ENCODE results near the gene PRRC2A. TPM values are rescaled to one million over a fixed set of nuclear protein-coding genes. Genes with fewer than 3 reads are reported as not detected.

PRRC2A gene
- total RNA-seq, 1 donor from 2014 or later = 30.6 TPM

DNA sequence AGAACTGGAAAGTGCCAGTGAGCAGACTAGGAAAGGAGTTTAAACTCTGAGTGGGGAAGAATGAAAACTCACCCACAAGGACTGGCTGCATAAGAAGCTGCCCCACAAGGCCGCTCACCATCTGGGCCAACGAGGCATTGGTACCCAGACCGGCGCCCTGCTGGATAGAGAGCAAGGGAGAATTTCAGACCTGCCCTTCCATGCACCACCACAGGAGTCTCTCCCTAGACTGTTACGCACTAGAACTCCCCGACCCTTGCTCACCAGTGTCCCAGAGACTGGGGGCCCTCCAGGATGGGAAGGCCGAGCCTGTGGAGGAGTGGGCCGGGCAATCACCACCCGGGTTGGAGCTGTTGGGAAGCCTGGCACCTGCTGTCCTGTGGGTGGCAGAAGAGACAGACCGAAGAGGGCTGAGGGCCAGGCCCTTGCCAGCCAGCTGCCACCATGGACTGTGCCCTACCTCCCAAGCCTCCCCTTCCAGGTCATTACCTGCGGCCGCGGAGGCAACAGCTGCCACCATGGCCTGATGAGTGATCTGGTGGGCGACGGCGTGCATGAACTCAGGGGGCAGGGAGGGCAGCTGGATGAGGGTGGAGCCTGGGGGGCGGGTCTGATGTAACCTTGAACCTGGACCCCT is 23.4 kb downstream of the PRRC2A start:
- DNase-seq (ENCODE audit: low spot score in 2 of 2) = no peak
- FAIRE-seq = no peak

DNA sequence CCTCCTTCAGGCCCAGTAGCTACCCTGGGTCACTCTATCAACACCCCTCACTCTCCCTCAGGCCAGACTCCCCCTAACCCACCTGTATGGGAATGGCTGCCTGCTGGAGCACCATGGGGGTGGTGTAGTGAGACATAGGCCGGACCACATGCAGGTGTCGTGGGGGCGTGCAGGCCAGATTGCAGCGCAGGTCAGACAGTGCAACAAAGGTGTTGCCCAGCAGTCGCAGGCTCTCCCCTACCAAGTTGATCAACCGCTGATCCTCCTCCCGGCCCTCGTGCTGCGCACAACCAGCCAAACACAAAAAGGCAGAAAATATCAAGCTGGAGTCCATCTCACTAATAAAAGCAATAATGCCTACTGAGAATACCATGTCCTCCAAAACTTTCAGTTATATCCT is 24.8 kb downstream of the PRRC2A start:
- no peak for FAIRE-seq

DNA sequence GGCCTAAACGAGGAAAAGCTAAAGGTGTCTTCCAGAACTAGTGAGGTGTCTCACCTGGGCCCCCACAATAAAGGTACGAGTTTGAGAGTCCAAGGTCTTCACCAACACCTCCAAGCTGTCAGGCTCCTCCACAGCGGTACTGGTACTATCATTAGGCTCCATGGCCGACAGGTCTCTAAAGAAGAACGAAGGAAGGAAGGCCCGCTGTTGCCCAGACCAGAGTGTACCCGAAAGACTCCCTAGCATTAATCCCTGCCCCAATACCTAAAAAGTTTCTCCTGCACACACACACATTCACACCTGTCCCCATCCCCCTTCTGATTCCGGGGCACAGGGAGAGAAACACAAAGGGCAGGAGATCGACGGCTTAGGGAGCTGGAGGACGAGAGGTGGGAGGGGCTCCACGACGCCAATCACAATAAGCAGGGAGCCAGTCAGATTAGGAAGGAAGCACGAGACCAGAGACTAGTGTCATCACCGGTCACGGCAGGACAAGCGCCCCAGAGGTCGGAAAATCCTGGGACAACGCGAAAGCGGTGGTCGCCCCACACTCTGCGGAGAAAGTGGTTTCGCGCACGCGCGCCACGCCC is 31.2 kb downstream of the PRRC2A start:
- peak; percentile 66 to 80 for DNase-seq (ENCODE audit: low spot score in 2 of 2)
- no peak for FAIRE-seq

More for the DNA sequence above, 24.8 kb downstream of the PRRC2A start:
- DNase-seq (ENCODE audit: low spot score in 2 of 2) = no peak

DNA sequence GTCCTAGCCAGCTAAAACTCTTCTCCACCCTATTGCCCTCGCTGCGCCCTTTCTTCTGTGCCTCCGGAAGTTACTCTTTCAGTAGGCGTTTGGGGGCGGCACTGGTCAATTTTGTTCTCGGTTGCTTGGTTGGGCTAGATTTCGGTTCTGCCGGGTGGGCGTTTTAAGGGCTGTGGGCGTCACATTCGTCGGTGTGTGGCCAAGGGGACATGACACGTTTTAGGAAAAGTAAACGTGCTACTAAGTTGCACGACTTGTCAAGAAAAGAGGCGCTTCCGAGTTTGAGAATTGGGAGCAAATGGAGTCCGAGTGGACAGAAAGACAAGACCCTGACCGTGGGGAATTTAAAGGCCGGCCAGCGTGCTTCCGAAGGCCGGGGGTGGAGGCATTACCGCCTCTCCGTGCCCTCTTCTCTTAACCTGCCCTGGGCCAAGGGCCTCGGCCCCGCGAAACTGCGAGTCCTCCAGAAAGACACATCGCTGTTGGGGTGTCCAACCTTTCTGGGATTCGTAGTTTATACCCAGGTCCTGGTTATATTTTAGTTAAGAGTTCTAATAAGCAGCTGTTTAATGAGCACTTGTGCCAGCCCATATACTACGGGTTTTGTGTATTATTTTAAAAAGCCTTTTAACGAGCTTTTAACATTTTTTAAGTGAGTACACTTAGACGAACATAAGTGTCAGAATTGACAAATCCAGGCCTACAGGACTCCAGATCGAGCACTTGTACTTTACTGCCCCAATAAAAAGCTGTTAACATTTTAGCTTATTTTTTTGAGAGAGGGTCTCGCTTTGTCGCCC is 32.6 kb downstream of the PRRC2A start:
- DNase-seq (ENCODE audit: low spot score in 2 of 2) = peak; percentile 88 to 90
- FAIRE-seq = no peak

DNA sequence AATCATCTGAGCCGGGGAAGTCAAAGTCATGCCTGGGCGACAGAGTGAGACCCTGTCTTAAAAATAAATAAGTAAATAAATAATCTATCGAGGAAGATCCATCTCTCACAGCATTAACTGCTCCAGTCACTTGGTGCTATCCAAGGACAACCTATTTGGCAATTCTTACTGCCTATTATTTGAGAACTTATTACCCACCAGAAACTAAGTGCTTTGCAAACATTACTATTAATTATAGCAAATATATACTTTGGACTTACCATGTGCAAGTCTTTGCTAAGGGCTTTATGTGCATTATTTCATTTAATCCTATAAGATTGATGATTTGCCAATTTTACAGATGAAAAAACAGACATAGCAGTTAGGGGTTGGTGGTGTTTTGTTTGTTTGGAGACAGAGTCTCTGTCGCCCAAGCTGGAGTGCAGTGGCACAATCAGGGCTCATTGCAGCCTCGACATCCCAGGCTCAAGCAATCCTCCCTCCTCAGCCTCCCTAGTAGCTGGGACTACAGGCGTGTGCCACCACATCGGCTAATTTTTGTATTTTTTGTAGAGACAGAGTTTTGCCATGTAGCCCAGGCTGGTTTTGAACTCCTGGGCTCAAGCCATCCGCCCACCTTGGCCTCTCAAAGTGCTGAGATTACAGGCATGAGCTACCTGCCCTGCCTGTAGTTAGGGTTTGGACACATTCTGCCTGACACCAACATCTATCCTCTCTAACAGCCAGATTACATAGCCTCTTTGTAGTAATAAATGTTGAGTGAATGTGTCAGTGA is 34.2 kb downstream of the PRRC2A start:
- FAIRE-seq (no peak), DNase-seq (ENCODE audit: low spot score in 2 of 2) (no peak)

DNA sequence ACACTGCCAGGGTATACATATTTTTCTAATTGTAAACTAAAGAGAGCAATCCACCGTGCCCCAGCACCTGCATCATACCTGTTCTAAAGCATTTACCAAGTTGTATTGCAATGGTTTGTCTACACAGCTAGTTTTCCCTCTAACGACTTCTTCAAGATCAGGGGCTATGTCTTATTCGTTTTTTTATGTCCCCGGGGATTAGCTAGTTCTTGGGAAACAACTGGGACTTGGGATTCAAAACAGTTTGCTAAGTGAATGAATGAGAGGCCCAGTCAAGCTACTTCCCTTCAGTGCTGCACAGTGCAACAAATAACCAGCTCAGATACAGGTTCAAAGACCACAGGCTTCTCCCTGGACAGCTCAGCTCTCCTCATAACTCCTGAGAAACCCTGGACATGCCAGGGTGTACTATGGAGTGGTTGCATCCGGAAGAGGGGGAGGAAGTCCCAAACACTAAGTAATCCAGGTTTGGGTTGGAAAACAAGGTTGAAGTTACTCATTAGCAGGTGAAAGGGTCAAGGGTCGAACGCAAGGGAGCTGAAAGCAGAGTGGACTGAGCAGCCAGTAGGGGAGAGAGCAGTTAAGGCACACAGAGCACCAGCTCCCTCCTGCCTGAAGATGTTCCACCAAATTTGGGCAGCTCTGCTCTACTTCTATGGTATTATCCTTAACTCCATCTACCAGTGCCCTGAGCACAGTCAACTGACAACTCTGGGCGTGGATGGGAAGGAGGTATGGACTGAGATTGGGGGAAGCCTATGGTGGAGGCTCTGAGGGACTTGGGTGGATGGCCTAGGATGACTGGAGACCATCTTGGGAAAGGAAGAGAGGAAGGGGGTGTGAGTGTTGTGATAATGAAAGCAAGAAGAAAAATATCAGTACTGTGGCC is 35.1 kb downstream of the PRRC2A start, which contains the start of gene APOM:
APOM (plus strand) TSS at position 546 of the 889 bp plus-strand sequence; CDS start at position 619, 73 bp downstream.
- DNase-seq (ENCODE audit: low spot score in 2 of 2) = no peak
- no peak for FAIRE-seq

DNA sequence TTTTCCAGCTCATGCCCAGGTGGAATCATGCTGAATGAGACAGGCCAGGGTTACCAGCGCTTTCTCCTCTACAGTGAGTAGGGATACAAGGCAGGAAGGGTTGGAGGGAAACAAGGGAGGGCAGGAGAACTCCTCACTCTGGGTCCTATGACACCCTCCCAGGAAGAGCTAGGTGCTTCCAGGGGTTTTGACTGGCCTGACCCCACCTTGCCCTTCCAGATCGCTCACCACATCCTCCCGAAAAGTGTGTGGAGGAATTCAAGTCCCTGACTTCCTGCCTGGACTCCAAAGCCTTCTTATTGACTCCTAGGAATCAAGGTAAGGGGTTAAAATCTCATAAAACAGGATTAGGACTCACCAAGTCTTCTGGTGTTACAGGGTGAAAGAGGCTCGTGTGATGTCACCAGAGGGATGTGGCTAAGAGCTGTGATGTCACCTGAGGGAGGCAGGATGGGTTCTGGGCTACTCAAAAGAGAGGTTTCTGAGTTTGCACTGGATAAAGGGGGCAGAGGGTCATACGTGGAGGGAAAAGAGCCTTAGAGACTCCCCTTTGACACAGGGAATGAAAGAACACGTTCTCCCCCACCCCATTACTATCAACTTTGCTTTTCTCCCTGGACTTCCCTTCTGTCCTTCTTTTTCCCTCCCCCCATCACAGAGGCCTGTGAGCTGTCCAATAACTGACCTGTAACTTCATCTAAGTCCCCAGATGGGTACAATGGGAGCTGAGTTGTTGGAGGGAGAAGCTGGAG is 37.1 kb downstream of the PRRC2A start:
- DNase-seq (ENCODE audit: low spot score in 2 of 2) (no peak), FAIRE-seq (no peak)

DNA sequence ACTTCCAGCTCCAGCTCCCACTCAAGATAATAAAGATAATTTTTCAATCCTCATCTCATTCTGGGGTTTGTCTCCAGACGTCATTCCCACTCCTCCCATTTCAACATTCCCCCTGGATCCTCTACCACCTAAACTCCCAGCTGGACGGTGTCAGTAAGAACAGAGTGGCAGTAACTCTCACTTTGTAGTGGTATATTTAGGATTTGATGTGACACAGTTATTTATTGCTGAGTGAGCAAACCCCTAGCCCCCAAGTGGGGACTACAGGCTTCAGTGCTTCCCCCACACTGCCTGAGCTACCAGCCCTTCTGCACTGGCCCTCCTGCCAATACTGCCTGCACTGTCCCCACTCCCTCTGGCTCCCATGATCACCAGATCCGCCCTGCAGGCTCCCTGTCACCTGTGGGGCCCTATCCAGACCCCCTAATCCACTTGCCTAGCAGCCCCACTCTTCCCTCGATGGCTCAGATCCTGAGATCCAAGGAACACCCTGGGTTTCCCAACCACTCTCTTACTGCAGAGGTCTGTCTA is 37.7 kb downstream of the PRRC2A start:
- DNase-seq (ENCODE audit: low spot score in 2 of 2) (no peak), FAIRE-seq (no peak)

DNA sequence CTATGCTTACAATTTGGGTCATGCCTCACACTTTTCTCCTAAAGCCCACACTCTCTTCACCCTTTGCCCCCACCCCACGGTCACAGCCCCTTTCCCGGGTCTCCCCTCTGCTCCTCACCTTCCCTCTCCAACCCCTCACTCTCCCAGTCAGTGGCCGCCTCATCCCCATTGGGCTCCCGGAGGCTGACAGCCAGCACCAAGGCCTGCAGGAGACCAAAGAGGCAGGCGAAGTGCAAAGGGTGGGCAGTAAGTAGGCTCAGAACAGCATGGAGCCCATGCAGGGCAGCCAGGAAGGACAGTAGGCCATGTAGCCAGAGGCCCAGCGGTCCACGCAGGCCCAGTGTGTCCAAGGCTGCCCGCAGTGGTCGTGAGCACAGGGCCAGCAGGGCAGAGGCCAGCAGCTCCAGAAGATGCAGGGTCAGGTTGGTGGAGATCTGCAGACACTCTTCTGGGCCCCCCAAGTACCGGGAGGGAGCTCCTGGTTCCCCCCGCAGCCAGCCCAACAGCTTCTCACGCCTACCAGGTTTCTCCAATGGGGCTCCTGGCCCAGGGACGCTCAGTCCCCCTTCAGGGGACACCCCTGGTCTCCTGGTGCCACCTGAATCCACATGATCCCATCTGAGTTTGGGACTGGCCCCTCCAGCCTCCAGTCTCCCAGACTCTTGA is 38.6 kb downstream of the PRRC2A start:
- DNase-seq (ENCODE audit: low spot score in 2 of 2) (no peak), FAIRE-seq (no peak)

DNA sequence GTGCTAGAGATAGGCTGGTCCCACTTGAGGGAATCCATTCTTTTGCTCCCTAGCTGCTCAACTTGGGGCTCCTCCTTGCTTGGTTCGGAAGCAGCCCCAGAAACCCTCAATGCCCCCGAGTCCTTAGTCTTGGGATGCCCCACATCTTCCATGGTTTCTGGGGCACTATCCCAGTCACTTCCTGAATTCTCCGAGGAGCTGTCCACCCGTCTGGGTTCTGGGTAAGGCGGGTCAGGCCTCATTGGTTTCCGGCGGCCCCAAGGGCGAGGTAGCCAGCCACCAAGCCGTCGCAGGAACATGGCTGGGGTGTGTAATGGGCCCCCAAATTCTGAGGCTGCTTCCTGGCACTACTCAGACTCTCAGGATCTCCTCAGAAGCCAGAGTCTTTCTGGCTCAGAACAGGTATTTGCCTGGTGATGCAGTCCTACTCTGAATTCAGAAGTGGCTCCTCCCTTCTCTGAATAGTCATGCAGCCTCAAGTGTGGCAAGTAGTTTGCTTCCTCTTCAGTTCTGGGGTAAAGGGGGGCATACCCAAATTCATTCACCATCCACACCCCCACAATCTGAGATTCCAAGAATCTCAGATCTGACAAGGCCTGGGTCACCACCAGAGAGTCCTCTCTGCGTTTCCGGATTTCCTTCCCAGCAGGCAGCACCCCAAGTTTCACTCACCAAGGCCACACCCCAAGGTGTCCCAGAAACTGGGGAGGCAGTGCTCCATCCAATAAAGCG is 39.3 kb downstream of the PRRC2A start:
- no peak for FAIRE-seq
- DNase-seq (ENCODE audit: low spot score in 2 of 2) = no peak

DNA sequence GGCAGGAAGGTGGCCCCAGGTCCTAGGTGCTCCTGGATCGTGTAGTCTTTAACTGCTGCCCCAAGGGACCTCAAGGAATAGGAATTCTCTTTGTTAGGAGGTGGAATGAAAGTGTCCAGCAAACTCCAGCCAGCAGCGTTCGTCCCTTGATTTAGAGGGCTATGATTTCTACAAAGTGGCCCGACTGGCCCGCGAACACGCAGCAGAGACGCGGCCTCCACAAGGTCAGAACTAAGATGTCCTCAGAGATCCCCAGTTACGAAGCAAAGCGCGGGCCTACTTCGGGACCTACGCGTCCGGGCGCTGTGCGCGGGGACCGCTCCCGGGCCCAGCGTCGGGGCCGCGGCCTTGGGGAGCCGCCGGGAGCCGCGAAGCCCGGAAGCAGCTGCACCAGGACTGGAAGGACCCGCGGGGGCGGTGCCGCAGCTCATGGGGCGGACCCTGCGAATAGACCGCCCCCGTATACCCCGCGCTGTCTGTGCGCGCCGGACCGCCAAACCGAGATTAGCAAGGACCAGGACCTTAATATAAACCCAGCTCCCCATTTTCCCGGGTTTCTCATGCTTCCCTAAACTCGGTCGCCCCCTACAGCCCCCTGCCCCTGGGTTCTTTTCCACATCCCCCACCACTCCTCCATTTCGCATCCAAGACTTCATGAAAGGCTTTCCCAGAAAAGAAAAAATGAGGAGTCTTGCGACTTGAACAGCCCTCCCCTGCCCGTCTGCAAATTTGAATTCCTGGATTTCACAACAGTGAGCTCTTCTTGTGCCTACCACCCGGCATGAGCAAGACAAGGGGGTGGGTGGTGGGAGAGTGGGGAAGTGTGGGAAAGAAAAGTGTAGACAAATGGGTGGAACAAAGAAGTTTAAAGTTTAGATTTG is 40.1 kb downstream of the PRRC2A start, which contains the start of gene C6orf47:
C6orf47 (minus strand) TSS at position 398 of the 881 bp plus-strand sequence. CDS start 831 bp downstream, outside the sequence.
- no peak for FAIRE-seq
- peak; percentile 75 to 87 for DNase-seq (ENCODE audit: low spot score in 2 of 2)

DNA sequence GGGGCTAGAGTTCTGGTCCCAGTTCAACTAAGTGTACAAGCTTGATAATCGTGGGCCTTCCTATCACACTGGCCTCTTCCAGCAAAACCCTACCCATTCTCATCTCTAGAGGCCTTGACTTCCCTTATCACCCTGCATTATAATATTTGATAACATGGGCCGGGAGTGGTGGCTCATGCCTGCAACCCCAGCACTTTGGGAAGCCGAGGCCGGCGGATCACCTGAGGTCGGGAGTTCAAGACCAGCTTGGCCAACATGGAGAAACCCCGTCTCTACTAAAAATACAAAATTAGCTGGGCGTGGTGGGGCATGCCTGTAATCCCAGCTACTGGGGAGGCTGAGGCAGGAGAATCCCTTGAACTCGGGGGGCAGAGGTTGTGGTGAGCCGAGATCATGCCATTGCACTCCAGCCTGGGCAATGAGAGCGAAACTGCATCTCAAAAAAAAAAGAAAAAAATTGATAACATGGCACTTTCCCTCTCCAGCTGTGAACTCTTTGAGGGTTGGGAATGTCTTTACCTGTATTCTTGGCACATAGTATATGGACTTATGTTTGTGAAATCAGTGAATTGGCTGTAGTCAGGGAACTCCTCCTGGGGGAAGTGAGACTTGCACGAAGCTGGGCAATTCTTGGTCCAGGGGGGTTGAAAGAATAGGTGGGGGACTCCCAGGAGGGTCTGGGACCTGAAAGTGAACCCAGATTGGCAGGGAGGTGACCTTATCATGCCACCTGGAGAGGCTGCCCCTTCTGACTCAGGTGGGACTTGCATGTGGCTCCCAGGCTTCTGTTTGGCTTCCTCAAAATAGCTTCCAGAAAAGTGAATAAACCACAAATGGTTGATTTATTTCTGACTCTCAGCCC is 41.0 kb downstream of the PRRC2A start:
- FAIRE-seq = no peak
- DNase-seq (ENCODE audit: low spot score in 2 of 2) = no peak

DNA sequence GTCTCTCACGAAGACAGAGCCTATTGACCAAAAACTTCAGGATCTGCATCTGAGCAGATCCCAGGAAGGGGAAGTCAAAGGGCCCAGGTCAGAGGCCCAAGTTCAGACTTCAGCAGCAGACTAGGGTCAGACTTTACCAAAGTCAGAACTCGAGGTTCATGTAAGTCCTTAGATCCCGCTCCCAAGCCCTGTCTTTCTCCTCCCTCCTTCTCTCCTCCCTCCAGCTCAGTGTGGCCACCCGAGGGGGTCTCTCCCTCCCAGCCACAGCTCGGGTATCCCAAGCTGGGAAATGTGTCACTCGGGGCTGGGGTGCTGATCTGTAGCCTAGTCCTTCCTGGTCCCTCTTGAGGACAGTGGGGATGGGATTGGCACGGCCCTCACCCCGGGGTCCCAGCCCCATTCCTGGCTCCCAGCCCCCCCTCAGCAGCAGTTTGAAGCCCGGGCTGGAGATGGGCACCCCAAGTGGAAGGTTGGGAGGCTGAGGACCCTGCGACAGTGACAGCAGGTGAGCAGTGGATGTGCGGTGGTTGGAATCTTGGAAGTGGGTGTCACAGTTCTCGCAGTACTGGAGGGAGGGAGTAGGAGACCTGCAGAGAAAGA is 41.7 kb downstream of the PRRC2A start:
- no peak for FAIRE-seq

DNA sequence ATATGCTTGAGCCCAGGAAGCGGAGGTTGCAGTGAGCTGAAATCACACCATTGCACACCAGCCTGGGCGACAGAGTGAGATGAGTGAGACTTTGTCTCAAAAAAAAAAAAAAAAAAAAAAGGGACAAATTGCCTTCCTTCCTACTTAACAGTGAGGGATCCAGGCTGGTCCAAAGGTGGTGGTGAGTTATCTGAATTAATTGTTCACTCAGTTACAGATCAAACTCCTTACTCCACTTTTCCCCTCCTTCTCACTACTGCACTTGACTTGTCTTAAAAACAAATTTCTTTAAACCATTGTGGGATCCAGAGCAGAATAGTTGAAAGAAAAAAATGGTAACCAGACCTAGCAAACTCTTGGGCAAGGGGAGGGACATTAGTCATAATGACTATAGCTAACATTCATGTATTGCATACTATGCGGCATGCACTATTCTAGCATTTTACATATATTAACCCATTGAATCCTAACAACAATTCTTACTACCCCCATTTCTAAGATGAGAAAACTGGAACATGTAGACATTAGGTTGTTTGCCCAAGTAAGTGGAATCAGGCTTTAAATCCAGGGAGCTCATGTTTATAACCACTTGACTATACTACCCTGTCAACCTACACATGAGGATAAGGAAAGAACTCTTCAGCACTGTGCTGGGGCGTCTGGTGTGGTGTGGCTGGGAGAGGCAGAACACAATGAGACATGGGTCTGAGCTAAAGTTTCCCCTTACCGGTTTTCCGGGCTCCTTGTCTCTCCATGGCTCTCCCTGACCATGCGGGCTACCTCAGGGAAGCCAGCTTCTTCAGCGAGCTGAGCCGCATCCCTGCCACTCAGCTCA is 42.8 kb downstream of the PRRC2A start:
- no peak for FAIRE-seq
- DNase-seq (ENCODE audit: low spot score in 2 of 2) = no peak

More for the DNA sequence above, 41.7 kb downstream of the PRRC2A start:
- DNase-seq (ENCODE audit: low spot score in 2 of 2) = no peak

All from frontal cortex (tissue), 4 donors.